SU-DHL-6 (cell line): Measurements from ENCODE around the gene PLCB1.

ENCODE experiments used
- EZH2phosphoT487 ChIP-seq: fragments of 200-600 bp; sonication (generic), shearing (Covaris generic); conservative IDR thresholded peaks from 2 replicates; pipeline ENCODE4 v1.6.1; 2018; ENCODE audit warnings: mild to moderate bottlenecking, antibody characterized with exemption, low read length, moderate library complexity, mixed read lengths
- TF ChIP-seq, protein P1 (sequence below): fragments of 200-600 bp; sonication (generic); IDR thresholded peaks from one replicate; pipeline ENCODE4 v1.5.1; 2017; ENCODE audit warnings: antibody characterized with exemption, mild to moderate bottlenecking, low read length, moderate library complexity; ENCODE audit not compliant: insufficient read depth, poor library complexity, severe bottlenecking

DNA sequence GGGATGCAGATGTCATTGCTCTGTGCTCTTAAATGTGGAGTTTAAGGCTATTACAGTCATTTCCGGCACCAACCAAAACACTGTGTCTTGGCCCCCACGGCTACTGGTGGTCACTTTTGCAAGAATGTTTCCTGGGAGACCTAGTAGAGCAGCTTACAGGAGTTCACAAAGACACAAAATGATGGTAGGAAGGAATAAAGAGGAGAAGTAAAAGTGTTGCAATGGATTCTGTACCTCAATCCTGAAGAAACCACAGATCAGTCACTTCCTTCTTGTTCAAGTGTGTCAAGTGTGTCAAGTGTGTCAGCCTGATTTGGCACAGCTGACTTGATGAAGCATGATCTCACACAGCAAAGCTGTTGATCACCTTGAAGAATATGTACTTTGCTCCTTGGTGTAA, 344.0 kb downstream of the PLCB1 start:
- TF ChIP-seq, protein P1, sequence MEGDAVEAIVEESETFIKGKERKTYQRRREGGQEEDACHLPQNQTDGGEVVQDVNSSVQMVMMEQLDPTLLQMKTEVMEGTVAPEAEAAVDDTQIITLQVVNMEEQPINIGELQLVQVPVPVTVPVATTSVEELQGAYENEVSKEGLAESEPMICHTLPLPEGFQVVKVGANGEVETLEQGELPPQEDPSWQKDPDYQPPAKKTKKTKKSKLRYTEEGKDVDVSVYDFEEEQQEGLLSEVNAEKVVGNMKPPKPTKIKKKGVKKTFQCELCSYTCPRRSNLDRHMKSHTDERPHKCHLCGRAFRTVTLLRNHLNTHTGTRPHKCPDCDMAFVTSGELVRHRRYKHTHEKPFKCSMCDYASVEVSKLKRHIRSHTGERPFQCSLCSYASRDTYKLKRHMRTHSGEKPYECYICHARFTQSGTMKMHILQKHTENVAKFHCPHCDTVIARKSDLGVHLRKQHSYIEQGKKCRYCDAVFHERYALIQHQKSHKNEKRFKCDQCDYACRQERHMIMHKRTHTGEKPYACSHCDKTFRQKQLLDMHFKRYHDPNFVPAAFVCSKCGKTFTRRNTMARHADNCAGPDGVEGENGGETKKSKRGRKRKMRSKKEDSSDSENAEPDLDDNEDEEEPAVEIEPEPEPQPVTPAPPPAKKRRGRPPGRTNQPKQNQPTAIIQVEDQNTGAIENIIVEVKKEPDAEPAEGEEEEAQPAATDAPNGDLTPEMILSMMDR, result no peak
- no peak for TF ChIP-seq EZH2phosphoT487
